GM21447 (cell line): ENCODE results near the gene CYS1.
"Not testable (repeated sequence)": the region's sequence is repeated elsewhere in the genome, so short reads cannot be mapped to it uniquely, and the experiment has no call there.

ENCODE experiments used
- ATAC-seq: cut with Tn5 transposase; IDR thresholded peaks from one replicate; pipeline ENCODE4 v1.9.1; 2021; ENCODE audit not compliant: unreplicated experiment

CYS1 gene

GRCh38 chr2:10033251-10034006 lies 46.8 kb downstream of the CYS1 start:
- no peak for ATAC-seq

GRCh38 chr2:10032746-10033105 lies 47.5 kb downstream of the CYS1 start:
- ATAC-seq: no peak

GRCh38 chr2:10031886-10032745 lies 48.1 kb downstream of the CYS1 start:
- no peak for ATAC-seq

- not testable (repeated sequence) for ATAC-seq
These were observed 49.4 kb downstream of the CYS1 start for GRCh38 chr2:10030798-10031197.

GRCh38 chr2:10030311-10030736 lies 49.9 kb downstream of the CYS1 start:
- no peak for ATAC-seq

GRCh38 chr2:10029875-10030223 lies 50.4 kb downstream of the CYS1 start:
- no peak for ATAC-seq

GRCh38 chr2:10028988-10029874 lies 51.0 kb downstream of the CYS1 start:
- peak; percentile 70 for ATAC-seq

GRCh38 chr2:10028407-10028987 lies 51.7 kb downstream of the CYS1 start:
- ATAC-seq: no peak

- no peak for ATAC-seq
These were observed 52.4 kb downstream of the CYS1 start for GRCh38 chr2:10027660-10028330.

GRCh38 chr2:10026940-10027569 lies 53.2 kb downstream of the CYS1 start:
- ATAC-seq: no peak

- ATAC-seq: no peak
These were observed 57.1 kb downstream of the CYS1 start for GRCh38 chr2:10022966-10023662.

GRCh38 chr2:10022445-10022844 lies 57.8 kb downstream of the CYS1 start:
- no peak for ATAC-seq

GRCh38 chr2:10022041-10022421 lies 58.2 kb downstream of the CYS1 start:
- no peak for ATAC-seq

GRCh38 chr2:10019602-10020400 lies 60.4 kb downstream of the CYS1 start:
- ATAC-seq: no peak

- no peak for ATAC-seq
These were observed 61.0 kb downstream of the CYS1 start for GRCh38 chr2:10019174-10019573.

GRCh38 chr2:10017313-10017941 lies 62.8 kb downstream of the CYS1 start:
- ATAC-seq: no peak

GRCh38 chr2:10016802-10017258 lies 63.4 kb downstream of the CYS1 start:
- no peak for ATAC-seq
